Keratinocyte (primary cell): ENCODE data around the gene TGM4. TPM values are rescaled to one million over a fixed set of nuclear protein-coding genes. Genes with fewer than 3 reads are reported as not detected.
A peak's percentile ranks its signal among the peaks of the same experiment; 100 is the strongest.

Source experiments
- DNase-seq: peaks from one replicate; pipeline ENCODE4 v3.0.0-alpha.2; 2011; ENCODE audit warnings: low read depth, missing footprints, low spot score
- FAIRE-seq: peaks from 2 replicates; lab custom pipeline; 2011; peaks lifted over from hg19 to GRCh38; lab: Jason Lieb, UNC
- H2AFZ ChIP-seq: 2 replicates; pipeline ENCODE4 v1.6.0; 2012; ENCODE audit warnings: low read length, control low read depth, inconsistent platforms; ENCODE audit not compliant: control insufficient read depth
- H3K27ac ChIP-seq: 2 replicates; pipeline ENCODE4 v1.5.1; 2011; ENCODE audit warnings: low read length; ENCODE audit not compliant: control insufficient read depth, insufficient read depth
- H3K27me3 ChIP-seq: 3 replicates; pipeline ENCODE4 v1.6.0; 2011; ENCODE audit warnings: low read length; ENCODE audit not compliant: control insufficient read depth, insufficient read depth; ENCODE audit errors: extremely low read depth
- H3K36me3 ChIP-seq, 2 experiments: 2 replicates in 1 of 2; 3 replicates in 1 of 2; pipeline ENCODE4 v1.5.1; 2011; ENCODE audit warnings: low read length in 2 of 2, mild to moderate bottlenecking in 1 of 2; ENCODE audit not compliant: control insufficient read depth in 2 of 2, insufficient read depth in 2 of 2; ENCODE audit errors: extremely low read depth in 1 of 2
- H3K4me1 ChIP-seq: 3 replicates; pipeline ENCODE4 v1.5.1; 2011; ENCODE audit warnings: low read length; ENCODE audit not compliant: control insufficient read depth, insufficient read depth; ENCODE audit errors: extremely low read depth
- H3K4me2 ChIP-seq: 3 replicates; pipeline ENCODE4 v1.6.0; 2011; ENCODE audit warnings: low read depth, low read length; ENCODE audit not compliant: control insufficient read depth, insufficient read depth; ENCODE audit errors: extremely low read depth
- H3K4me3 ChIP-seq, 3 experiments: fragments of 200-600 bp in 1 of 3; sonication (generic) in 1 of 3; 2 replicates in 2 of 3; 3 replicates in 1 of 3; pipeline ENCODE4 v1.5.1; 2011 to 2016; ENCODE audit warnings: low read length in 3 of 3, mild to moderate bottlenecking in 3 of 3, control low read depth in 2 of 3, inconsistent platforms in 1 of 3, low read depth in 1 of 3, mixed read lengths in 1 of 3, mixed run types in 1 of 3, moderate library complexity in 1 of 3; ENCODE audit not compliant: control insufficient read depth in 2 of 3, insufficient read depth in 2 of 3; ENCODE audit errors: extremely low read depth in 1 of 3
- H3K79me2 ChIP-seq: 2 replicates; pipeline ENCODE4 v1.6.0; 2012; ENCODE audit warnings: low read length; ENCODE audit not compliant: control insufficient read depth, insufficient read depth
- H3K9ac ChIP-seq: 3 replicates; pipeline ENCODE4 v1.6.0; 2011; ENCODE audit warnings: low read length; ENCODE audit not compliant: control insufficient read depth, insufficient read depth; ENCODE audit errors: extremely low read depth
- H3K9me1 ChIP-seq: 3 replicates; pipeline ENCODE4 v1.6.0; 2011; ENCODE audit warnings: low read length; ENCODE audit not compliant: control insufficient read depth, insufficient read depth; ENCODE audit errors: extremely low read depth
- H3K9me3 ChIP-seq: 2 replicates; pipeline ENCODE4 v1.5.1; 2012; ENCODE audit warnings: low read depth, low read length; ENCODE audit not compliant: control insufficient read depth
- H4K20me1 ChIP-seq: 3 replicates; pipeline ENCODE4 v1.6.0; 2011; ENCODE audit warnings: low read length; ENCODE audit not compliant: control insufficient read depth, insufficient read depth; ENCODE audit errors: extremely low read depth
- CTCF ChIP-seq, 3 experiments: IDR thresholded peaks in 1 of 3; conservative IDR thresholded peaks in 1 of 3; optimal IDR thresholded peaks in 1 of 3; 2 replicates in 2 of 3; 3 replicates in 1 of 3; pipeline versions ENCODE3 to v1.5.1; 2011; ENCODE audit warnings: low read length in 3 of 3, mild to moderate bottlenecking in 3 of 3, moderate library complexity in 2 of 3, control low read depth in 1 of 3, inconsistent platforms in 1 of 3; ENCODE audit not compliant: insufficient read depth in 2 of 3; ENCODE audit errors: extremely low read depth in 1 of 3
- EZH2 ChIP-seq: IDR thresholded peaks from one replicate; pipeline ENCODE4 v1.6.1; 2012; ENCODE audit warnings: inconsistent platforms, mild to moderate bottlenecking, low read length, moderate library complexity
- dilution Hi-C: fragments of 300-500 bp; cut with MboI; formaldehyde crosslinking; loops from one replicate; pipeline ENCODE4 v1.7.0; 2020; ENCODE audit warnings: low sequenced_read_pairs; ENCODE audit not compliant: extremely low pct_ligation_motif_present
- polyA plus RNA-seq, 5 experiments: library from polyadenylated mRNA; depleted of rRNA in 3 of 5; stranded (reverse) in 3 of 5; stranded (forward) in 1 of 5; unstranded in 1 of 5; fragments of >200 nt; gene quantifications; 1 replicate in 1 of 5; 2 replicates in 3 of 5; 3 replicates in 1 of 5; pipeline versions ENCODE4 v1.2.1 to v1.2.3, GENCODE V29; 2011 to 2012; ENCODE audit warnings: missing spikeins in 2 of 5, low read depth in 1 of 5, low replicate concordance in 1 of 5

The TGM4 gene
- polyA plus RNA-seq, 1 donor (not counting 4 experiments of a cell fraction or from before 2014, with no cell fraction given) = 1.3 TPM

GRCh38 chr3:44861412-44862225, 12.8 kb upstream of the TGM4 start, which contains the start of gene TMEM42:
TMEM42 (plus strand) TSS chr3:44861912; CDS start chr3:44861925, 13 bp downstream.
- H3K79me2 ChIP-seq = no peaks in the 10 kb centered on the region
- H3K36me3 ChIP-seq = peaks cover 2 to 4% of the 10 kb centered on the region in 2 experiments
- no peaks in the 10 kb centered on the region for H3K9me3 ChIP-seq
- H3K27ac ChIP-seq = peak within 1 kb of the TSS; percentile 80
- TF ChIP-seq EZH2 (no peak), CTCF (optimal IDR thresholded peaks at IDR 0.05 in 1 of 3, IDR thresholded peaks at IDR 0.05 in 1 of 3, conservative IDR thresholded peaks at IDR 0.05 in 1 of 3; ENCODE audit: extremely low read depth in 1 of 3, insufficient read depth in 2 of 3, low read length in 3 of 3) (peak in 2 of 3 experiments; percentile 10 to 13)
- peaks cover 10% of the 10 kb centered on the region for H3K4me1 ChIP-seq
- DNase-seq (no peak), FAIRE-seq (no peak)
- peak within 1 kb of the TSS; percentile 59 to 74 (median 74) for H3K4me3 ChIP-seq
- dilution Hi-C loops = no loop called here
- H3K9me1 ChIP-seq = no peaks in the 10 kb centered on the region
- H3K27me3 ChIP-seq = no peaks in the 10 kb centered on the region
- no peaks in the 10 kb centered on the region for H4K20me1 ChIP-seq
- H3K4me2 ChIP-seq = peak within 1 kb of the TSS; percentile 90
- H3K9ac ChIP-seq = peak within 1 kb of the TSS; percentile 80
- peak within 1 kb of the TSS; percentile 89 for H2AFZ ChIP-seq

GRCh38 chr3:44862226-44862637, 12.2 kb upstream of the TGM4 start:
- peak overlapping the region; percentile 81 for H2AFZ ChIP-seq
- peak overlapping the region; percentile 90 for H3K4me2 ChIP-seq
- TF ChIP-seq CTCF (optimal IDR thresholded peaks at IDR 0.05 in 1 of 3, IDR thresholded peaks at IDR 0.05 in 1 of 3, conservative IDR thresholded peaks at IDR 0.05 in 1 of 3; ENCODE audit: extremely low read depth in 1 of 3, insufficient read depth in 2 of 3, low read length in 3 of 3) (peak in 1 of 3 experiments; percentile 2), EZH2 (no peak)
- H3K9ac ChIP-seq = peak overlapping the region; percentile 80
- H3K9me1 ChIP-seq = no peaks in the 10 kb centered on the region
- FAIRE-seq (peak; percentile 86), DNase-seq (no peak)
- H3K27me3 ChIP-seq = no peaks in the 10 kb centered on the region
- H3K27ac ChIP-seq = peak overlapping the region; percentile 61
- H4K20me1 ChIP-seq = no peaks in the 10 kb centered on the region
- H3K79me2 ChIP-seq = no peaks in the 10 kb centered on the region
- H3K36me3 ChIP-seq = peaks cover 2 to 8% of the 10 kb centered on the region in 2 experiments
- H3K4me1 ChIP-seq = peaks cover 10% of the 10 kb centered on the region
- peak overlapping the region; percentile 43 to 71 (median 44) for H3K4me3 ChIP-seq
- dilution Hi-C loops = no loop called here
- no peaks in the 10 kb centered on the region for H3K9me3 ChIP-seq
